CD4-positive, alpha-beta T cell treated with Interleukin-2 at 100 ng/mL for 4 hours (primary cell): ENCODE data around the gene TULP4.

Experiments used
- DNase-seq: peaks from one replicate; pipeline ENCODE4 v3.0.0-alpha.2; 2020; ENCODE audit warnings: low spot score

TULP4 gene

DNA sequence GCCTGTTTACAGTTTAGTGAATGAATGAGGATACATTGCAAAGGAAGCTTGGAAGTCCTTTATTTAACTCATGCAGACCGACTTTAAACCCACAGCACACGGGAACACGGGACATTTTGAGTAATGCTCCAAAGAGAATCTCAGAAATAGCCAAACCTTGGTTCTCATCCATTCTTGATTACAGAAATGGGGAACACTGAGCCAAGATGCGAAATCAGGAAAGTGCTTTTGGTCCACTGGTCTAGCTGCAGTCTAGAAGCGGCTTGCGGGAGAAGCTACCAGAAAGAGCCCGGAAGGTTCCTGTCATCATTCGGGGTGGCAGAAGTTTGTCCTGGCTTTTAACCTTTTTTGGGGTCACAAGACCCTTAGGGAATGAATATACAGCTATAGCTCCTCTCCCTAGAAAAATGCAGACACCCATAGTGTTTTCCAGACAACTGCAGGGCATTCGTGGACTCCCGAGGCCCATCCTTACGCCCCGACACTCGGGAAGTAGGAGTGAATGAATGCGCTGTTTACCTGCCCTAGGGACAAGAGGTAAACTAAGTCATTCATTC, 247.2 kb downstream of the TULP4 start:
- DNase-seq: no peak

- DNase-seq: peak; percentile 87
Measured at GRCh38 chr6:158559895-158560835, 247.9 kb downstream of the TULP4 start, which contains the start of gene TMEM181. Gene TMEM181 (plus strand): TSS chr6:158560091. CDS start chr6:158560225, 134 bp downstream.

DNA sequence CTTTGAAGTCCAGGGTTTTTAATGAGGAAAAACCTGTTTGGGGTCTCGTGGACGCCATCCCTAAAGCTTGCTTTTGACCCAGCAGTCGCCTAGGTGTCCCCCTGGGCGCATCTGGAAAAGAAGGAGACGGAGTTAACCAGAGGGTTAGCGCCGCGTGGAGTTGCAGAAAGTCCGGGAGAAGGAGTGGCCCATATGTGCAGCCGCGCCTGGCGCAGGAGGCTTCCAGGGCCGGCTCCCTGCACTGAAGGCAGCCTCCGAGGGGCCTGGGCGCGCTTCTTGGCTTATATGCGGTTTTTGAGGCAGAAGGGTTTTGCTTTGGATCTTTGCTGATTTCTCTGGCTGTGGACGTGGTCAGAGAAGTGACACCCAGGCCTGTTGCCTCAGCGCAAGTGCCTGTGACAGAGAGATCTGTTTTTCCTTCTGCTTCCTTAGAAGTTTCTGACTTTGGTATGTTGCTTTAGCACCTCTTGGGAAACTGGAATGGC, 248.6 kb downstream of the TULP4 start:
- DNase-seq: no peak
